OCI-LY7 (cell line): Measurements from ENCODE around the gene ZNF14. TPM values are rescaled to one million over a fixed set of nuclear protein-coding genes. Genes with fewer than 3 reads are reported as not detected.

Source experiments
- BruUV-seq: library from RNA; stranded (reverse); fragments of 400-500 nt; replicated peaks from 2 replicates; lab custom pipeline; 2021; lab: Mats Ljungman, UMichigan
- CTCF ChIA-PET: fragments of 300-600 bp; sonication (Branson Sonifier 250); formaldehyde crosslinking; loops from one replicate; lab custom pipeline; 2022; ENCODE audit warnings: antibody characterized with exemption; ENCODE audit not compliant: unreplicated experiment; lab: Charles Lee
- POLR2A ChIA-PET: fragments of 300-600 bp; sonication (Branson Sonifier 250); formaldehyde crosslinking; loops from one replicate; lab custom pipeline; 2022; ENCODE audit warnings: antibody characterized with exemption; lab: Charles Lee
- DNase-seq: peaks from one replicate; pipeline ENCODE4 v3.0.0-alpha.2; 2015; ENCODE audit warnings: low spot score
- H2AFZ ChIP-seq: fragments of 200-600 bp; sonication (generic), shearing (Covaris generic); 2 replicates; pipeline ENCODE4 v1.6.1; 2014; ENCODE audit warnings: mild to moderate bottlenecking, antibody characterized with exemption, low read length, moderate library complexity
- H3K27ac ChIP-seq: fragments of 200-600 bp; sonication (generic); 2 replicates; pipeline ENCODE4 v1.5.1; 2014; ENCODE audit warnings: mixed run types, low read depth, mild to moderate bottlenecking, moderate library complexity, low read length, inconsistent platforms; ENCODE audit not compliant: poor library complexity, severe bottlenecking
- H3K36me3 ChIP-seq: fragments of 200-600 bp; sonication (generic); 2 replicates; pipeline ENCODE4 v1.6.1; 2014; ENCODE audit warnings: mild to moderate bottlenecking, antibody characterized with exemption, low read length, moderate library complexity, mixed read lengths; ENCODE audit not compliant: insufficient read depth
- H3K4me1 ChIP-seq: fragments of 200-600 bp; sonication (generic); 2 replicates; pipeline ENCODE4 v1.5.1; 2014; ENCODE audit warnings: mild to moderate bottlenecking, low read length; ENCODE audit not compliant: insufficient read depth, poor library complexity, severe bottlenecking
- H3K4me2 ChIP-seq: fragments of 200-600 bp; sonication (generic); 2 replicates; pipeline ENCODE4 v1.6.1; 2014; ENCODE audit warnings: mild to moderate bottlenecking, low read length
- H3K4me3 ChIP-seq: fragments of 200-600 bp; sonication (generic); 2 replicates; pipeline ENCODE4 v1.5.1; 2014; ENCODE audit warnings: mild to moderate bottlenecking, low read depth, low read length; ENCODE audit not compliant: poor library complexity, severe bottlenecking
- H3K79me2 ChIP-seq: fragments of 200-600 bp; sonication (generic); 2 replicates; pipeline ENCODE4 v1.6.1; 2016; ENCODE audit warnings: low read depth, mild to moderate bottlenecking, low read length, moderate library complexity, mixed read lengths; ENCODE audit not compliant: insufficient read depth
- H3K9me2 ChIP-seq: fragments of 200-600 bp; sonication (generic); 2 replicates; pipeline ENCODE4 v1.6.1; 2016; ENCODE audit warnings: mild to moderate bottlenecking, low read length, mixed read lengths; ENCODE audit not compliant: insufficient read depth
- H3K9me3 ChIP-seq: fragments of 200-600 bp; sonication (generic); 2 replicates; pipeline ENCODE4 v1.6.1; 2014; ENCODE audit warnings: mild to moderate bottlenecking, mixed run types, low read length, mixed read lengths
- H4K20me1 ChIP-seq: fragments of 200-600 bp; sonication (generic); 2 replicates; pipeline ENCODE4 v1.6.1; 2014; ENCODE audit warnings: mild to moderate bottlenecking, antibody characterized with exemption, low read length, moderate library complexity, mixed read lengths; ENCODE audit not compliant: insufficient read depth
- EZH2phosphoT487 ChIP-seq: fragments of 200-600 bp; sonication (generic); IDR thresholded peaks from 2 replicates; pipeline ENCODE4 v1.6.1; 2018; ENCODE audit warnings: low read depth, borderline replicate concordance, mild to moderate bottlenecking, mixed run types, antibody characterized with exemption, low read length, moderate library complexity, mixed read lengths
- intact Hi-C: fragments of 100-400 bp; cut with micrococcal nuclease; formaldehyde crosslinking; loops from one replicate; pipeline ENCODE4 v1.10.0; 2022; ENCODE audit not compliant: unreplicated experiment
- total RNA-seq, 2 experiments: library from RNA; depleted of rRNA in 1 of 2; stranded (reverse); fragments of >200 nt in 1 of 2; shearing (Covaris generic) in 1 of 2; gene quantifications; 2 replicates each; pipeline ENCODE4 v1.2.3, GENCODE V29; 2014 to 2022
- TF ChIP-seq, protein P1 (sequence below): fragments of 200-600 bp; sonication (generic); conservative IDR thresholded peaks from 2 replicates; pipeline ENCODE4 v1.5.1; 2014; ENCODE audit warnings: mild to moderate bottlenecking, antibody characterized with exemption, low read length, moderate library complexity, mixed read lengths

Gene ZNF14
- total RNA-seq, 2 experiments from 2014 or later = 4.5 to 7.0 TPM

DNA sequence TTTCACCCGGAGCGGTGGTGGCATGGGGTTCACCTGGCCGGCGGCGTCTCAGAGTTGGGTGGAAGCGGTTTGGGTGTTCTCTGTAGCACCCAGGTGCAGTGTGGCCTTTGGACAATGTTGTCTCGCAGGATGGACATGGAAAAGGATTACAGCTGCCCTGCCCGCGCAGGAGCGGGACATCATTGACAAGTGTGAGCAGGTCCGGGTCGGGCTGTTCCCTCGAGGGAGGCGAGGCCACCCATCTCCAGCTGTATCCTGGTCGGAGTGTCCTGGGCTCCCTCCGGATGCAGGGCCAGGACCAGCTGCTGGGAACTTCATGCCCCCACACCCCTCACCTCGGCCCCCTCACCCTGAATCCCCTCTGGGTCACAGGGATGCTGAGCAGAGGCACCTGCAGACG lies 7.8 kb upstream of the ZNF14 start:
- DNase-seq = no peak
- Histone ChIP-seq H3K4me2 (no peak overlapping the region), H3K9me3 (no peaks in the 10 kb centered on the region), H3K36me3 (no peaks in the 10 kb centered on the region), H3K4me3 (no peak overlapping the region), H4K20me1 (no peaks in the 10 kb centered on the region), H3K4me1 (no peaks in the 10 kb centered on the region), H3K27ac (no peak overlapping the region), H3K79me2 (no peaks in the 10 kb centered on the region), H3K9me2 (no peaks in the 10 kb centered on the region), H2AFZ (no peak overlapping the region)
- intact Hi-C loops = loop anchor here (10.0 kb wide), 1 partner anchor 206 kb away; the partner anchor contains the start of gene CILP2
- TF ChIP-seq, protein P1, sequence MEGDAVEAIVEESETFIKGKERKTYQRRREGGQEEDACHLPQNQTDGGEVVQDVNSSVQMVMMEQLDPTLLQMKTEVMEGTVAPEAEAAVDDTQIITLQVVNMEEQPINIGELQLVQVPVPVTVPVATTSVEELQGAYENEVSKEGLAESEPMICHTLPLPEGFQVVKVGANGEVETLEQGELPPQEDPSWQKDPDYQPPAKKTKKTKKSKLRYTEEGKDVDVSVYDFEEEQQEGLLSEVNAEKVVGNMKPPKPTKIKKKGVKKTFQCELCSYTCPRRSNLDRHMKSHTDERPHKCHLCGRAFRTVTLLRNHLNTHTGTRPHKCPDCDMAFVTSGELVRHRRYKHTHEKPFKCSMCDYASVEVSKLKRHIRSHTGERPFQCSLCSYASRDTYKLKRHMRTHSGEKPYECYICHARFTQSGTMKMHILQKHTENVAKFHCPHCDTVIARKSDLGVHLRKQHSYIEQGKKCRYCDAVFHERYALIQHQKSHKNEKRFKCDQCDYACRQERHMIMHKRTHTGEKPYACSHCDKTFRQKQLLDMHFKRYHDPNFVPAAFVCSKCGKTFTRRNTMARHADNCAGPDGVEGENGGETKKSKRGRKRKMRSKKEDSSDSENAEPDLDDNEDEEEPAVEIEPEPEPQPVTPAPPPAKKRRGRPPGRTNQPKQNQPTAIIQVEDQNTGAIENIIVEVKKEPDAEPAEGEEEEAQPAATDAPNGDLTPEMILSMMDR = no peak
- no TSS peak for BruUV-seq
- ChIA-PET POLR2A (interaction anchor here (0.5 to 0.6 kb wide), 2 partner anchors 39 to 681 kb away, joined by 3 to 4 read pairs; no protein-coding TSS in a partner anchor), CTCF (no interaction called here)

DNA sequence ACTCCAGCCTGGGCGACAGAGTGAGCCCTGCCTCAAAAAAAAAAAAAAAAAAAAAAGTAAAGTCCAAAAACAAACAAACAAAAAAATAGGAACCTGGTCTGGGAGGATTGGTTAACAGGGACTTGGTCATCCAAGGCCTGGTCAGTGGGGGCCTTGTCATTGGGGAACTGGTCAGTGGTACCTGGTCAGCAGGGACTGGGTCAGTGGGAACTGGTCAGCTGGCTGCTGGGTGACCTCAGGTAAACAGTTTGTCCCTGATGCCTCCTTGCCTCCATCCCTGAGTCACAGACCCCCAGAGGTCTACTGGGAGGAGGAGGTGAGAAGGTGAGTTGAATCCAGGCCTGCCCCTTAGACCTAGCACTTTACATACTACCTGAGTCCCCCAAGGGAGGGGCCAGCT lies 5.7 kb upstream of the ZNF14 start:
- no peaks in the 10 kb centered on the region for H4K20me1 ChIP-seq
- no peaks in the 10 kb centered on the region for H3K79me2 ChIP-seq
- H3K4me3 ChIP-seq = no peak overlapping the region
- no TSS peak for BruUV-seq
- no peaks in the 10 kb centered on the region for H3K9me3 ChIP-seq
- H3K27ac ChIP-seq = no peak overlapping the region
- TF ChIP-seq, protein P1 = no peak
- no peak for TF ChIP-seq EZH2phosphoT487
- no peak overlapping the region for H3K4me2 ChIP-seq
- no peaks in the 10 kb centered on the region for H3K36me3 ChIP-seq
- no peaks in the 10 kb centered on the region for H3K9me2 ChIP-seq
- no peaks in the 10 kb centered on the region for H3K4me1 ChIP-seq
- POLR2A ChIA-PET = interaction anchor here (0.7 kb wide), 1 partner anchor 134 kb away, joined by 3 read pairs; no protein-coding TSS in a partner anchor
- DNase-seq = no peak
- CTCF ChIA-PET = no interaction called here
- no peak overlapping the region for H2AFZ ChIP-seq
- intact Hi-C loops = no loop called here

DNA sequence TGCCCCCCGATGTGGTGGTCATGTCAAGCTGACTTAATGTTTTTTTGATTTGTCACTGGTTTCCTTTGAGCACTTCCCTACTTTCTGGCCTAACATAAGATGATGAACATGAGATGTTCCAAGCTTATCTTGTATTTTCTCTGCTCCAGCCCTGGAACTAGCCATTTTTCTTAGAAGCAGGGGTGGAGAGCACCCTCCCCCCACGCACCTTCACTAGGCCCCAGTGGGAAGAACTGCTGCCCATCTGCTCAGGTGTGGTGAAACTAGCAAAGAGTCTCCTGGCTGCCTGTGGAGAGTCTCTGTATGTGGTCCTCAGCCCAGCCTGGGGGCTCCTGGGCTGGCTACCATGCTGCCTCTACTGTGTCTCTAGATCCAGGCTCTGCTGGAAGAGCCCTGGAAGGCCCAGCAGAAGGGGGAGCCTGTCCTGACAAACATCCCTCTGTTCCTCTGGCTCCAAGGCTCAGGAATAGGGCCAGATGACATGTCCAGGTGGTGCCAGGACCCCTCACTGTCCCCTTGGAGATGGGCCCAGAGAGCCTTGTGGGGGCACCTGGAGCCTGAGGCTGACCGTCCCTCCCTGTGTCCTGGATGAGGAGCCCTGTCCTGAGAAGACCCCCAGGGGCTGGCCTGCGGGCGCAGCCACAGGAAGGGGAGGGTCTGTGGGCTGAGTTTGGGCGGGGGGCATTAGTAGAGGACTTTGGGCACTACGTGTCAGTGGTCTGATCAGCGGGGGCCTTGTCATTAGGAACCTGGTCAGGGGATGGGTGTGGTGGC lies 4.8 kb upstream of the ZNF14 start:
- no peaks in the 10 kb centered on the region for H4K20me1 ChIP-seq
- H3K79me2 ChIP-seq = no peaks in the 10 kb centered on the region; the same call in 1 of the 2 replicates
- no peak for DNase-seq
- no peak overlapping the region for H3K4me2 ChIP-seq
- no TSS peak for BruUV-seq
- ChIA-PET POLR2A (interaction anchor here (0.7 to 1.2 kb wide), 2 partner anchors 84 to 135 kb away, joined by 3 read pairs; partner anchors contain the start of gene ZNF506), CTCF (no interaction called here)
- no peaks in the 10 kb centered on the region for H3K9me2 ChIP-seq
- no peaks in the 10 kb centered on the region for H3K9me3 ChIP-seq
- no peak overlapping the region for H2AFZ ChIP-seq
- intact Hi-C loops = no loop called here
- TF ChIP-seq, protein P1 = no peak
- TF ChIP-seq EZH2phosphoT487 = no peak
- no peak overlapping the region for H3K27ac ChIP-seq
- H3K4me1 ChIP-seq = no peaks in the 10 kb centered on the region
- no peaks in the 10 kb centered on the region for H3K36me3 ChIP-seq
- H3K4me3 ChIP-seq = no peak overlapping the region
